ENCODE results near the gene ACTG1. TPM values are rescaled to one million over a fixed set of nuclear protein-coding genes. Genes with fewer than 3 reads are reported as not detected.
A peak's percentile ranks its signal among the peaks of the same experiment; 100 is the strongest.

ACTG1 gene
- total RNA-seq, 1 experiment from 2014 or later = 4,160 TPM

- no peak overlapping the region for H3K9ac ChIP-seq (ENCODE audit: extremely low read depth, insufficient read length, low read length)
Observed at GRCh38 chr17:81523402-81524038, 10.9 kb upstream of the ACTG1 start.

More at GRCh38 chr17:81523402-81524038, 10.9 kb upstream of the ACTG1 start:
- H3K27me3 Mint-ChIP-seq (ENCODE audit: low read depth) = peaks cover 56% of the 10 kb centered on the region
- no peak overlapping the region for H2AK5ac ChIP-seq (ENCODE audit: insufficient read length, low read length)
- no peak overlapping the region for H2BK15ac ChIP-seq (ENCODE audit: low read depth, low read length)
- no peak overlapping the region for H3K4me2 ChIP-seq (ENCODE audit: insufficient read depth, insufficient read length, low read length)
- no peak overlapping the region for H2BK20ac ChIP-seq (ENCODE audit: low read depth, low read length, poor library complexity, severe bottlenecking)
- H3K23ac ChIP-seq (ENCODE audit: insufficient read length, low read depth, low read length) = no peak overlapping the region
- no peak overlapping the region for H2BK5ac ChIP-seq (ENCODE audit: insufficient read length, low read length)
- H2BK12ac ChIP-seq (ENCODE audit: insufficient read length, low read depth, low read length) = no peak overlapping the region
- H3K4me1 ChIP-seq (ENCODE audit: insufficient read depth, low read length) = no peaks in the 10 kb centered on the region
- no peaks in the 10 kb centered on the region for H4K20me1 ChIP-seq (ENCODE audit: control insufficient read depth, insufficient read depth, insufficient read length)
- peaks cover 11% of the 10 kb centered on the region for H3K23me2 ChIP-seq (ENCODE audit: insufficient read length, low read depth, low read length, poor library complexity, severe bottlenecking)
- no peaks in the 10 kb centered on the region for H3K79me1 ChIP-seq (ENCODE audit: insufficient read depth, low read depth, low read length, poor library complexity, severe bottlenecking)
- H3K4ac ChIP-seq (ENCODE audit: low read depth, low read length) = no peak overlapping the region
- H3K18ac ChIP-seq (ENCODE audit: insufficient read length, low read depth, low read length) = no peak overlapping the region
- H2BK120ac ChIP-seq (ENCODE audit: low read depth, low read length, poor library complexity, severe bottlenecking) = no peak overlapping the region
- 0 out of 3 replicates have a peak, but pooled peaks have one; percentile 4 for TF ChIP-seq CTCF (conservative IDR thresholded peaks at IDR 0.05)
- H3K4me3 Mint-ChIP-seq = no peak overlapping the region; a peak in 1 of 5 replicates
- peak overlapping the region; percentile 36 for H3K14ac ChIP-seq (ENCODE audit: insufficient read depth, low read length)
- no peak overlapping the region for H4K91ac ChIP-seq (ENCODE audit: insufficient read length, low read depth, low read length)
- no peak overlapping the region for H4K5ac ChIP-seq (ENCODE audit: insufficient read length, low read depth, low read length)
- H3K9me3 ChIP-seq (ENCODE audit: control insufficient read depth, low read depth, low read length) = no peaks in the 10 kb centered on the region
- H3K4me1 Mint-ChIP-seq = peaks cover 5 to 13% of the 10 kb centered on the region in 2 experiments
- no peaks in the 10 kb centered on the region for H3K9me3 Mint-ChIP-seq
- H3K27ac ChIP-seq (ENCODE audit: insufficient read length, low read depth, low read length) = no peak overlapping the region
- H3K79me2 ChIP-seq (ENCODE audit: insufficient read depth, low read length) = no peaks in the 10 kb centered on the region
- no peak overlapping the region for H3K56ac ChIP-seq (ENCODE audit: insufficient read length, low read depth, low read length)
- no peaks in the 10 kb centered on the region for H3K36me3 Mint-ChIP-seq (ENCODE audit: insufficient read depth in 1 of 3, low read depth in 3 of 3)
- DNase-seq = no peak
- no peak overlapping the region for H3T11ph ChIP-seq (ENCODE audit: low read length)
- no peak overlapping the region for H2AFZ ChIP-seq (ENCODE audit: low read length)
- no peaks in the 10 kb centered on the region; the same call in 1 of the 2 replicates for H3K27me3 ChIP-seq (ENCODE audit: insufficient read depth, low read length)
- WGBS (ENCODE audit: extremely low coverage, insufficient read length, low lambda C conversion rate) = no CpG with 5 or more reads among the region's 17 CpGs
- H4K8ac ChIP-seq (replicated peaks; ENCODE audit: insufficient read length, low read depth, low read length) = no peak overlapping the region
- no peak overlapping the region for H3K27ac Mint-ChIP-seq

Measured in H9 (cell line).